Measurements from ENCODE around the gene CFAP91. TPM values are rescaled to one million over a fixed set of nuclear protein-coding genes. Genes with fewer than 3 reads are reported as not detected.

CFAP91 gene
- total RNA-seq, 1 donor from 2014 or later, result 0.59 TPM

DNA sequence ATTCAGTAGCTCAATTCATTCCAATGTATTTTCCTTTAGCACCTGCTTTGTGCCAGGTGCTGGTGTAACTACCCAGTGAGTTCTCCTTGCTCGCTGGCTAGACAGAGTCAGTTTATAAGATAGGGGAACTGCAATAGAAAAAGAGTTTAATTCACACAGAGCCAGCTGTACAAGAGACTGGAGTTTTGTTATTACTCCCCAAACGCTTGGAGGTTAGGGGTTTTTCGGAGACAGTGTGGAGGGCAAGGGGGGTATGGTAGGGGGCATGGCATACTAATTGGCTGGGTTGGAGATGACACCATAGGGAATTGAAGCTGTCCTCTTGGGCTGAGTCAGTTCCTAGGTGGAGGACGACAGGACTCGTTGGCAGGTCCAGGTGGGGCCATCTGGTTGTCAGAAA lies 5.4 kb upstream of the CFAP91 start:
- Mint-ChIP-seq H3K4me1 (ENCODE audit: low read depth, unreplicated experiment) (no peaks in the 10 kb centered on the region), H3K4me3 (ENCODE audit: unreplicated experiment) (no peak overlapping the region), H3K9me3 (ENCODE audit: unreplicated experiment) (peaks cover 3% of the 10 kb centered on the region), H3K27me3 (ENCODE audit: unreplicated experiment) (no peaks in the 10 kb centered on the region), H3K27ac (ENCODE audit: unreplicated experiment) (no peak overlapping the region), H3K36me3 (ENCODE audit: unreplicated experiment) (no peaks in the 10 kb centered on the region)
- TF ChIP-seq CTCF (IDR thresholded peaks at IDR 0.05; ENCODE audit: partially characterized antibody, unreplicated experiment), result no peak
- no peak for DNase-seq

- TF ChIP-seq CTCF (IDR thresholded peaks at IDR 0.05; ENCODE audit: partially characterized antibody, unreplicated experiment), result no peak
- H3K36me3 Mint-ChIP-seq (ENCODE audit: unreplicated experiment), result no peaks in the 10 kb centered on the region
These were observed 2.4 kb upstream of the CFAP91 start for GRCh38 chr3:119700269-119700919.

GRCh38 chr3:119700920-119701734 lies 1.7 kb upstream of the CFAP91 start:
- no peaks in the 10 kb centered on the region for H3K27me3 Mint-ChIP-seq (ENCODE audit: unreplicated experiment)
- H3K4me1 Mint-ChIP-seq (ENCODE audit: low read depth, unreplicated experiment), result no peaks in the 10 kb centered on the region
- TF ChIP-seq CTCF (IDR thresholded peaks at IDR 0.05; ENCODE audit: partially characterized antibody, unreplicated experiment), result no peak
- DNase-seq, result no peak
- no peak overlapping the region for H3K4me3 Mint-ChIP-seq (ENCODE audit: unreplicated experiment)
- H3K27ac Mint-ChIP-seq (ENCODE audit: unreplicated experiment), result no peak overlapping the region
- no peaks in the 10 kb centered on the region for H3K36me3 Mint-ChIP-seq (ENCODE audit: unreplicated experiment)
- H3K9me3 Mint-ChIP-seq (ENCODE audit: unreplicated experiment), result peaks cover 3% of the 10 kb centered on the region

More at GRCh38 chr3:119700269-119700919, 2.4 kb upstream of the CFAP91 start:
- no peak overlapping the region for H3K27ac Mint-ChIP-seq (ENCODE audit: unreplicated experiment)
- H3K4me3 Mint-ChIP-seq (ENCODE audit: unreplicated experiment), result no peak overlapping the region
- H3K4me1 Mint-ChIP-seq (ENCODE audit: low read depth, unreplicated experiment), result no peaks in the 10 kb centered on the region
- no peak for DNase-seq
- H3K9me3 Mint-ChIP-seq (ENCODE audit: unreplicated experiment), result peaks cover 3% of the 10 kb centered on the region
- H3K27me3 Mint-ChIP-seq (ENCODE audit: unreplicated experiment), result no peaks in the 10 kb centered on the region

DNA sequence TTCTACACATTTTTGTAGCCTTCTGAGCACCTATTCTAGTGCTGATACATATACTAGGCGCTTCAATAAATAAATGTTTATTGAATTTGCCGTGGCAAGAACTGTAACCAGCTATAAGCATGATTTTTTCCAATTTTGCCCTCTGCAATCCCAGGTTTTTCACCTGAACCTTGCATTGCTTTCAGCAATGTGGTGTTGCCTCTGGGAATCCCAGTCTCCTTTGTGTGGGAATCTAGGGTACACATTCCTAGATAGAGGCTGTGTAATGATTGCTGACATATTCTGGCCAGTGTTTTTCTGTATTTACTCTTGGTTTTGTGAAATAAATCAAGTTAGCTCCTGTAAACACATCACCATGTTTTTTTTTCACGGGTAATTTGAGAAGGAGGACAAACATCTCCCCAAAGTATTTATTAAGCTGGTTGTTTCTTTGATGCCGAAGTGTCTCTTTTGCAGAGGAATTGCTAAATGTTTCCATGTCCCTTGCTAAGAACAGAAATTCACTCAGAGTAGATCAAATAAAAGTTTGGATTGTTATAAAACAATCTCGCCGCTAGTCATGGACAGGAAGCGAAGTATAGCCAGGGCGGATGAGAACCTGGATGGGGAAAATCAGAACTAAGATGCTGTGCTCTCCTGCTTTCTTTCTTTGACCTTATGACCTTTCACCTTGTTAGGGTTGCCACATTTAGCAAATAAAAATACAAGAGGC lies 1.2 kb downstream of the CFAP91 start:
- Mint-ChIP-seq H3K27ac (ENCODE audit: unreplicated experiment) (no peak overlapping the region), H3K9me3 (ENCODE audit: unreplicated experiment) (peaks cover 3% of the 10 kb centered on the region), H3K27me3 (ENCODE audit: unreplicated experiment) (no peaks in the 10 kb centered on the region), H3K36me3 (ENCODE audit: unreplicated experiment) (no peaks in the 10 kb centered on the region), H3K4me1 (ENCODE audit: low read depth, unreplicated experiment) (no peaks in the 10 kb centered on the region), H3K4me3 (ENCODE audit: unreplicated experiment) (peak overlapping the region; percentile 86)
- TF ChIP-seq CTCF (IDR thresholded peaks at IDR 0.05; ENCODE audit: partially characterized antibody, unreplicated experiment), result no peak
- DNase-seq, result no peak
